ENCODE data around the gene CCNYL1.
"Not testable (repeated sequence)": the region's sequence is repeated elsewhere in the genome, so short reads cannot be mapped to it uniquely, and the experiment has no call there.

Gene CCNYL1

DNA sequence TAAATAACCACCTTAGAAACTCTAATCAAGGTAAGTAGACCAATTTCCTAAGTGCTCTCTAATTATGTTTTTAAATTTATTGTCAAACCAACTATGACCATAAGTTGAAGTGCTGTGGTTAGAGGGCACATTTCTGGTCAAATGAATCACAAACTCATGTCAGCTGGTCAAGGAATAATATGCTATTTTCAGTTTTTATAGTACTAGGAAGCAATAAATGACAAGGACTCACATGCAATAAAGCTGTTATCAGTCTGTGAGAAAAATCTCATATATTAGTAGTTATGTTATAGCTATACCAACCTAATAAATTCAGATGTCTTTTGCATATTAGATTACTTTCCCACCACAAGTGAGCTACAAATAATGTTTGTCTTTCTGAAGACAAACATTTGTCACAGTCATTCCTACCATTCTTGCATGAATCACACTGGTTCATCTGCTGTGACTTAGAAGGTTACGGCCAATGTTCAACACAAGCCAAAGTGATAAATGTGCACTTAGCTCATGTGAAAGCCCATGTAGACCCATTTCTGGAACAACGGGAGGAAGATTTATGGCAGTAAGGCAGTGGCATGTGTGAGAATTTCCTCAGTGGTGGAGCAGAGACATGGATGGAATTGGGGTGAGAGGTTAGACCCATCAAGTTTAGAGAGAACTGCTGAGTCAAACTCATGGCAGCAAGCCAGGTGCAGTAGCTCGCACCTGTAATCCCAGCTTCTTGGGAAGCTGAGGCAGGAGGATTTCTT, 27.4 kb upstream of the CCNYL1 start:
- H3K9ac ChIP-seq (ENCODE audit: low read length) = no peak overlapping the region
- H3K27me3 ChIP-seq (ENCODE audit: control insufficient read depth, insufficient read depth, low read length) = no peaks in the 10 kb centered on the region
- no peaks in the 10 kb centered on the region for H3K36me3 ChIP-seq (ENCODE audit: control insufficient read depth, low read depth, low read length)
- no peak overlapping the region for H3K27ac ChIP-seq (ENCODE audit: low read length)
- H3K9me3 ChIP-seq (ENCODE audit: control insufficient read depth, low read depth, low read length) = no peaks in the 10 kb centered on the region
- H3K4me1 ChIP-seq (ENCODE audit: control insufficient read depth, low read depth, low read length) = no peaks in the 10 kb centered on the region
- no peak overlapping the region for H3K4me3 ChIP-seq (ENCODE audit: low read length)

DNA sequence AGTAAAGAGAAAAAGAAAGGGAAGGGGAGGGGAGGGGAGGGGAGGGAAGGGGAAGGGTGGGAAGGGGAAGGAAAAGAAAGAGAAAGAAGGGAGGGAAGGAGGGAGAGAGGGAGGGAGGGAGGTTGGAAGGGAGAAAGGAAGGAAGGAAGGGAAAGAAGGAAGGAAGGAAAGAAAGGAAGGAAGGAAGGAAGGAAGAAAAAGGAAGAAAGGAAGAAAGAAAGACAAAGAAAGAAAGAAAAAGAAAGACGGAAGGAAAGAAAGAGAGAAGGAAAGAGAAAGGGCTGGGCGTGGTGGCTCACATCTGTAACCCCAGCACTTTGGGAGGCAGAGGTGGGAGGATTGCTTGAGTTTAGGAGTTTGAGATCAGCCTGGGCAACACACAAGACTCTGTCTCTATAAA, 24.6 kb upstream of the CCNYL1 start:
- no peaks in the 10 kb centered on the region for H3K36me3 ChIP-seq (ENCODE audit: control insufficient read depth, low read depth, low read length)
- H3K9ac ChIP-seq (ENCODE audit: low read length) = no peak overlapping the region
- H3K27ac ChIP-seq (ENCODE audit: low read length) = no peak overlapping the region
- no peaks in the 10 kb centered on the region for H3K27me3 ChIP-seq (ENCODE audit: control insufficient read depth, insufficient read depth, low read length)
- no peaks in the 10 kb centered on the region for H3K4me1 ChIP-seq (ENCODE audit: control insufficient read depth, low read depth, low read length)
- H3K4me3 ChIP-seq (ENCODE audit: low read length) = no peak overlapping the region
- no peaks in the 10 kb centered on the region for H3K9me3 ChIP-seq (ENCODE audit: control insufficient read depth, low read depth, low read length)

DNA sequence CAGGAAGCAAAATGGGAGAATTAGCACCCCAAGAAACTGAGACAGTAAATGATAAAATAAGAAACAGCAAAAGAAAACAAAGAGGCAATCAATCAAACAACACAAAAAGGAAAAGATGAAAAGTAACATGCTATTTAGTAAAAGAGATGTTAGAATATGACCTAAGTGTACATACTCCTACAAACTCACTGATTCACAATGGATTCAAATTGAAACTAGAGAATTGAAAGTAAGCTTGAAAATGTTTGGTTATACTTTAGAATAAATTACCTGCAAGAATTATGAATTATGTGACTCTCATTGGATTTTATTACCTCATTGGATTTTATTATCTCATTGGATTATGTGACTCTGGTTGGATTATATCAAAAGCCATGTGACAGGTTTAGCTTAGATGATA, 22.8 kb upstream of the CCNYL1 start:
- no peak overlapping the region for H3K27ac ChIP-seq (ENCODE audit: low read length)
- no peaks in the 10 kb centered on the region for H3K4me1 ChIP-seq (ENCODE audit: control insufficient read depth, low read depth, low read length)
- H3K27me3 ChIP-seq (ENCODE audit: control insufficient read depth, insufficient read depth, low read length) = no peaks in the 10 kb centered on the region
- H3K9me3 ChIP-seq (ENCODE audit: control insufficient read depth, low read depth, low read length) = no peaks in the 10 kb centered on the region
- no peak overlapping the region for H3K4me3 ChIP-seq (ENCODE audit: low read length)
- no peaks in the 10 kb centered on the region for H3K36me3 ChIP-seq (ENCODE audit: control insufficient read depth, low read depth, low read length)
- no peak overlapping the region for H3K9ac ChIP-seq (ENCODE audit: low read length)

DNA sequence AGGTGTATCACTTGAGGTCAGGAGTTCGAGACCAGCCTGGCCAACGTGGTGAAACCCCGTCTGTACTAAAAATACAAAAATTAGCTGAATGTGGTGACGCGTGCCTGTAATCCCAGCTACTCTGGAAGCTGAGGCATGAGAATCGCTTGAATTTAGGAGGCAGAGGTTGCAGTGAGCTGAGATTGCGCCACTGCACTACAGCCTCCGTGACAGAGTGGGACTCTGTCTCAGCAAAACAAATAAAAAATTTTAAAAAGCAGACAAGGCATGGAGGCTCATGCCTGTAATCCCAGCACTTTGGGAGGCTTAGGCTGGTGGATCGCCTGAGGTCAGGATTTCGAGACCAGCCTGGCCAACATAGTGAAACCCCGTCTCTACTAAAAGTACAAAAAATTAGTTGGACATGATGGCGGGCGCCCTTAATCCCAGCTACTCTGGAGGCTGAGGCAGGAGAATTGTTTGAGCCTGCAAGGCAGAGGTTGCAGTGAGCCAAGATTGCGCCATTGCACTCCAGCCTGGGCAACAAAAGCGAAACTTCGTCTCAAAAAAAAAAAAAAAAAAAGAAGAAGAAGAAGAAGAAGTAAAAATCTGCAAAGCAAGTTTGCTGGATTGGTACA, 20.5 kb upstream of the CCNYL1 start:
- not testable (repeated sequence) for H3K4me3 ChIP-seq (ENCODE audit: low read length); H3K36me3 ChIP-seq (ENCODE audit: control insufficient read depth, low read depth, low read length); H3K27ac ChIP-seq (ENCODE audit: low read length); H3K9ac ChIP-seq (ENCODE audit: low read length); H3K9me3 ChIP-seq (ENCODE audit: control insufficient read depth, low read depth, low read length); H3K27me3 ChIP-seq (ENCODE audit: control insufficient read depth, insufficient read depth, low read length); H3K4me1 ChIP-seq (ENCODE audit: control insufficient read depth, low read depth, low read length)

DNA sequence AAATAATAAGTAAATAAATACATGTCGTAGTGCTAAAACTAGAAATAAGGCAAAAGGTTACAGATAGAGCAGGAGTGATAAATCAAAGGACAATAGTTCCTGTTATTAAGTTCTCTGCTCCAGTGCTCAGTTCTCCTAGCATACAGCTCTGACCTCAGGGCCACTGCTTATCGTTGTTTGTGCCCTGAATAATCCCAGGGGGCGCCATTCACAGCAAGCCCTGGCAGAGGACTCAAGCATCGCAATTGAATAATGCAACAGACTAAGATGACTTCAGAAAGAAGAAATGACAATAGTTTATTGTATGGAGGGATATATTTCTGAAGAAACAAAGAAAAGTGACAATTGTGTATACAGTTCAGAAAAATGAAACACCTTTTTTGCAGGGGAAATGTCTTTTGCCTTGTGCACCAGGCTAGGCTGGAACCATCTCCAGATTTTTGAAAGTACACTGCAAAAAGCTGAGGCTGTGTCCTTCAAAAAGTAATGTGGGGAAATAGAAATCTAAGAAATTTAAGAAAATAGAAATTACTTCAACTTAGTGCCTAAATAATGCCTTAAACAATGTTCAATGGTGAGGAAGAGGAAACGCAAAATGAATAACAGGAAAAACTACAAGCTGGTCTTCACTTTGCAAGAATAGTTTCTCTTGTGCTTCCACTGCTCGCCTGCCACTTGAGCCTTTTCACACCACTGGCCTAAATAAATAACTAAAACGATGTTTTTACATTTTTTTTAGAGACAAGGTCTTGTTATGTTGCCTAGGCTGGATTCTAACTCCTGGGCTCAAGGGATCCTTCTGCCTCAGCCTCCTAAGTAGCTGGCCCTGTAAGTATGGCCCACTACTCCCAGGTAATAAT, 19.0 kb upstream of the CCNYL1 start:
- Histone ChIP-seq H3K9ac (ENCODE audit: low read length) (no peak overlapping the region), H3K4me1 (ENCODE audit: control insufficient read depth, low read depth, low read length) (no peaks in the 10 kb centered on the region), H3K36me3 (ENCODE audit: control insufficient read depth, low read depth, low read length) (no peaks in the 10 kb centered on the region), H3K27me3 (ENCODE audit: control insufficient read depth, insufficient read depth, low read length) (no peaks in the 10 kb centered on the region), H3K9me3 (ENCODE audit: control insufficient read depth, low read depth, low read length) (no peaks in the 10 kb centered on the region), H3K27ac (ENCODE audit: low read length) (no peak overlapping the region), H3K4me3 (ENCODE audit: low read length) (no peak overlapping the region)

DNA sequence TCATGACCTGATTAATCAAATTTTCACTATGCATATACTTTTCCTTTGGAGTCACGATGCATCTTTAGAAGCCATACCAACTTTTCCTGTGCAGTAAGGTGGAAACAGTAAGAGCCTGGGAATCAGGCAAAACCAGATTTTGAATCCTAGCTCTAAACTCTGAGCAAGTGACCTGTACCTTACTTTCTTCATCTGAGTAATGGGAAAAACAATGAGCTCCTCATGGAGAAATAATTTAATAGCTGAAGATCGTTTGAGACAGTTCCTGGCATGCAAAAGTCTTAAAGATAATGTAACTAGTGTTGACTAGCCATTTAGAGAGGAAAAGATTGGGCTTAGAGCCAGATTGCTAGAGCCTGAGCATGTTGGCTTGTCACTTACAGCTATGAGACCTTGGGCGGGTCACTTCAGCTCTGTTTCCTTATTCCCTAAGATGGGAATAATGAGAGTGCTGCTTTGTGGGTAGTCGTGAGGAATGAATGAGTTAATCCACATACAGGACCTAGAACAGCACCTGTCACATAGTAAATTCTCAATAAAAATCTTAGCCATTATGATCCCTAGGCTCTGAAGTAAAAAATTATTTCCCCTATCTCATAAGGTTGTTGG, 17.7 kb upstream of the CCNYL1 start:
- Histone ChIP-seq H3K27ac (ENCODE audit: low read length) (no peak overlapping the region), H3K9ac (ENCODE audit: low read length) (no peak overlapping the region), H3K4me3 (ENCODE audit: low read length) (no peak overlapping the region), H3K4me1 (ENCODE audit: control insufficient read depth, low read depth, low read length) (no peaks in the 10 kb centered on the region), H3K9me3 (ENCODE audit: control insufficient read depth, low read depth, low read length) (no peaks in the 10 kb centered on the region), H3K27me3 (ENCODE audit: control insufficient read depth, insufficient read depth, low read length) (no peaks in the 10 kb centered on the region), H3K36me3 (ENCODE audit: control insufficient read depth, low read depth, low read length) (no peaks in the 10 kb centered on the region)

DNA sequence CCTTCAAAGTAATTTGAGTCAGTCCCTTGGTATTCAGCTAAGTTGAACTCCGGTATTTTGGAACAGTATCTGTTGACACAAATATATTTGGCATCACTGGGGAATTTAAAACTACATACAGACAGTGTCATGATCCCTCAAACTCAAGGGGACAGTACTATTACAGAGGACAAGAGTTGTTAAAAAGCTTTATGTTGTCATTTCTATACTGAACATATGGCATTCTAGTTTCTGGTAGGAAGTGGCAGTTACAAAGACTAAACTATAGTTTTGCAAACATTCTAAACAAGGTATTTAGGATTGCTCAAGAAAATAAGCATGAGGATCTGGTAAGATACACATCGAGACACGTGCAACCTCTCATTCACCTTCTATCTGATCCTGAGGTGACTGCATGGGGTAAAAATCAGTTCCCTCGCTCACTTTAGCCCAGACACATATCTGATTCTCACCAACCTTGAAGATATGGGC, 16.6 kb upstream of the CCNYL1 start:
- H3K9me3 ChIP-seq (ENCODE audit: control insufficient read depth, low read depth, low read length) = no peaks in the 10 kb centered on the region
- H3K27me3 ChIP-seq (ENCODE audit: control insufficient read depth, insufficient read depth, low read length) = no peaks in the 10 kb centered on the region
- H3K9ac ChIP-seq (ENCODE audit: low read length) = no peak overlapping the region
- no peaks in the 10 kb centered on the region for H3K4me1 ChIP-seq (ENCODE audit: control insufficient read depth, low read depth, low read length)
- H3K36me3 ChIP-seq (ENCODE audit: control insufficient read depth, low read depth, low read length) = no peaks in the 10 kb centered on the region
- H3K27ac ChIP-seq (ENCODE audit: low read length) = no peak overlapping the region
- H3K4me3 ChIP-seq (ENCODE audit: low read length) = no peak overlapping the region

DNA sequence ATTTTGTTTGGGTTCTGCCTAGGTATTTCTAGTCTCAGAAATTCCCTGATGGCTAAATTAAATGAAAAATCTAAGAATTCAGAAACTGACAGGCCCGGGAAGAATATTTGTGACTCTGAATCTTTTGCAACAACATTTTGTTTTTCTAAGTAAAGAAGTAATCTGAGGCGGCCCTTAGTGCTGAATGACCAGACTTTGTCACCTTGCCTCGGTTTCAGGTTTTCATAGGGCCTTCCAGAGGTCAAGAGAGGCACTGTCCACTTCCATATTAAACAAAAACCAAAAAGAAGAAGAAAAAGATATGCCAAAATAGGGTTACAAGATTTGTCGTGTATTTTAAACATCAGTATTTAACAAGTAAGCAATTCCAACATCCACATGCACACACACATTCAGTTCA, 16.1 kb upstream of the CCNYL1 start:
- no peaks in the 10 kb centered on the region for H3K36me3 ChIP-seq (ENCODE audit: control insufficient read depth, low read depth, low read length)
- H3K4me3 ChIP-seq (ENCODE audit: low read length) = no peak overlapping the region
- no peaks in the 10 kb centered on the region for H3K4me1 ChIP-seq (ENCODE audit: control insufficient read depth, low read depth, low read length)
- no peak overlapping the region for H3K9ac ChIP-seq (ENCODE audit: low read length)
- H3K27ac ChIP-seq (ENCODE audit: low read length) = no peak overlapping the region
- no peaks in the 10 kb centered on the region for H3K9me3 ChIP-seq (ENCODE audit: control insufficient read depth, low read depth, low read length)
- H3K27me3 ChIP-seq (ENCODE audit: control insufficient read depth, insufficient read depth, low read length) = no peaks in the 10 kb centered on the region

DNA sequence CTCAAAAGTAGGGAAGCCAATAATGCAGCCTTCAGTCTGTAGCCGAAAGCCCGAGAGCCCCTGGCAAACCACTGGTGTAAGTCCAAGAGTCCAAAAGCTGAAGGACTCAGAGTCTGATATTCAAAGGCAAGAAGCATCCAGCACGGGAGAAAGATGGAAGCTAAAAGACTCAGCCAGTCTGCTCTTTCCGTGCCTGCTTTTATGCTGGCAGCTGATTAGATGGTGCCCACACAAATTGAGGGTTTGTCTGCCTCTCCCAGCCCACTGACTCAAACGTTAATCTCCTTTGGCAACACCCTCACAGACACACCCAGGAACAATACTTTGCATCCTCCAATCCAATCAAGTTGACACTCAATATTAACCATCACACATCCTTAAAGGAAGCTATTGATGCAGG, 14.5 kb upstream of the CCNYL1 start:
- H3K27me3 ChIP-seq (ENCODE audit: control insufficient read depth, insufficient read depth, low read length); H3K4me3 ChIP-seq (ENCODE audit: low read length); H3K36me3 ChIP-seq (ENCODE audit: control insufficient read depth, low read depth, low read length); H3K27ac ChIP-seq (ENCODE audit: low read length); H3K9me3 ChIP-seq (ENCODE audit: control insufficient read depth, low read depth, low read length); H3K4me1 ChIP-seq (ENCODE audit: control insufficient read depth, low read depth, low read length); H3K9ac ChIP-seq (ENCODE audit: low read length): not testable (repeated sequence)

DNA sequence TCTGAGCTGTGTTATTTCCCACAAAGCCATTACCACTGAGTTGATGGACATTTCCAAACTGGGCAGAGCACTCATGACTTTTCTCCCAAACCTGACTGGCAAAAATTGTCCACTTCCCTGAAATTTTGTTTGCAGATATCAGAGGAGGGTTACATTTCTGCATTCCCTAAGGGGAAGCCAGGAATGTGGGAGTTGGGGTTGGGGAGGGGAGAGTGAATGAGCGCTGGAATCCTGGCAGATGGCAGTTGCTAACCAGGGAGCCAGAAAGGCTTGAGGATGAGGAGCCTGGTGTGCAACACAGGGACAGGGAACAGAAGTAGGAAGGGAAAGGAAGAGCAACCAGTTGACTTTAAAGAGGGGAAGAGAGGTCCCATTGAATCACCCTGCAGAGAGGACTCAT, 14.0 kb upstream of the CCNYL1 start:
- Histone ChIP-seq H3K9me3 (ENCODE audit: control insufficient read depth, low read depth, low read length) (no peaks in the 10 kb centered on the region), H3K27ac (ENCODE audit: low read length) (no peak overlapping the region), H3K36me3 (ENCODE audit: control insufficient read depth, low read depth, low read length) (no peaks in the 10 kb centered on the region), H3K9ac (ENCODE audit: low read length) (no peak overlapping the region), H3K4me1 (ENCODE audit: control insufficient read depth, low read depth, low read length) (no peaks in the 10 kb centered on the region), H3K4me3 (ENCODE audit: low read length) (no peak overlapping the region), H3K27me3 (ENCODE audit: control insufficient read depth, insufficient read depth, low read length) (no peaks in the 10 kb centered on the region)

DNA sequence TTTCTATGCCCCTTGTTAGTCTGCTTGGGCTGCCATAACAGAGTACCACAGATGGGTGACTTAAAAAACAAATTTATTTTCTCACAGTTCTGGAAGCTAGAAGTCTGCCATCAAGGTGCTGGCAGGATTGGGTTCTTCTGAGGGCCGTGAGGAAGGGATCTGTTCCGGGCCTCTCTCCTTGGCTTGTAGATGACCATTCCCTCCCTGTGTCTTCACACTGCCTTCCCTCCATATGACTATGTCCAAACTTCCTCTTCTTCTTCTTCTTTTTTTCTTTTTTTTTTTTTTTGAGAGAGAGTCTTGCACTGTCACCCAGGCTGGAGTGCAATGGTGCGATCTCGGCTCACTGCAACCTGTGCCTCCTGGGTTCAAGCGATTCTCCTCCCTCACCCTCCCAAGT, 13.1 kb upstream of the CCNYL1 start:
- H3K27ac ChIP-seq (ENCODE audit: low read length) = no peak overlapping the region
- H3K9me3 ChIP-seq (ENCODE audit: control insufficient read depth, low read depth, low read length) = no peaks in the 10 kb centered on the region
- no peaks in the 10 kb centered on the region for H3K27me3 ChIP-seq (ENCODE audit: control insufficient read depth, insufficient read depth, low read length)
- no peak overlapping the region for H3K4me3 ChIP-seq (ENCODE audit: low read length)
- H3K4me1 ChIP-seq (ENCODE audit: control insufficient read depth, low read depth, low read length) = no peaks in the 10 kb centered on the region
- H3K9ac ChIP-seq (ENCODE audit: low read length) = no peak overlapping the region
- no peaks in the 10 kb centered on the region for H3K36me3 ChIP-seq (ENCODE audit: control insufficient read depth, low read depth, low read length)

Measured in iPS-18a (cell line).